GM18505 (cell line): Measurements from ENCODE around the gene GBX2.

Experiments
- ATAC-seq: cut with Tn5 transposase; IDR thresholded peaks from one replicate; pipeline ENCODE4 v1.9.1; 2021; ENCODE audit not compliant: unreplicated experiment
- POLR2A ChIP-seq: IDR thresholded peaks from 4 replicates; pipeline ENCODE4 v1.6.1; 2011; ENCODE audit warnings: borderline replicate concordance; ENCODE audit not compliant: insufficient read depth, insufficient read length; ENCODE audit errors: extremely low read depth

Gene GBX2

DNA sequence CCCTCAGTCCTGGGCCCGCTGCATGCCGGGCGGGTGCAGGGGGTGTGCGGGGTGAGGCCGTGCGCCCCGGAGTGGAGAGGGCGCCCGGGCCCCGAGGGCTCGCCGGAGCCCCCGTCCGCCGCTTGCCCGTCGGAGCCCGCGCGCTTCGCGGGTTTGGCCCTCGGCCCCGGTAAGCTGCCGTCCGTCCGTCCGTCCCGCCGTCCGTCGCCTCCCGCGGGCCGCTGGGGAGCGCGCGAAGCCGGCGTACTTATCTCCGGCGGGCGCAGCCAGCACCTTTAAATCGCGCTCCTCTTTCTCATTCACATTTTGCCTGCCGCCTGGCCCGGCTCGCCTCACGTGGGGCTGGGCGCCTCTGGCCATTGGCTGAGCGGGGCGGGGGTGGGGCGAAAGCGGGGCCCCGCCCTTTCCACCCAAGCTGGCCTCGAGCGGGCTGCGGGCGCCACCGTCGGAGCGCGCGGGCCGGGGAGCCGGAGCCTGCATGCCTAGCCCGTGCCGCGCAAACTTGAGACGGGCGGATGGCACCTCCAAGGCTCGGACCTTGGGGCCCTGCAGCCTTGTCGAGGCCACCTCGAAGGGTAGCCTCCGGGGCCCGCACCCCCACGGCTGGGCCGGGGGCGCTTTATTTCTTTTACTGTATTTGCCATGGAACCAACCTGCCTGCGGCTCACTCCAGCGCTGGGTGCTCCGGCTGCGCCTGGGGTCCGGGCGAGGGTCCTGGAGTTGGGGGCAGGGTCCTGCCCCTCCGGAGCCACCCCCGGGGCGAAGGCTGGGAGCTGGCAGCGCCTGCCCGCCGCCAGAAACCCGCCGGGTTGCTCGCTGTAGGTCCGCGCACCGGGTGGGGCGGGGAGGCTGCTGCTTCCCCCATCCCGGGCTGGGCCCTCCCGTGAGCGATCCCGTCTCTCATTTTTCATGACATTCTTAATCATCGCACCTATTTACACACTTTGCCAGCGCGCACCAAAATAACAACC is at the start of gene GBX2:
GBX2 (minus strand) TSS at position 277 of the 971 bp plus-strand sequence. CDS start 415 bp downstream, outside the sequence.
- ATAC-seq = no peak
- no peak for TF ChIP-seq POLR2A

DNA sequence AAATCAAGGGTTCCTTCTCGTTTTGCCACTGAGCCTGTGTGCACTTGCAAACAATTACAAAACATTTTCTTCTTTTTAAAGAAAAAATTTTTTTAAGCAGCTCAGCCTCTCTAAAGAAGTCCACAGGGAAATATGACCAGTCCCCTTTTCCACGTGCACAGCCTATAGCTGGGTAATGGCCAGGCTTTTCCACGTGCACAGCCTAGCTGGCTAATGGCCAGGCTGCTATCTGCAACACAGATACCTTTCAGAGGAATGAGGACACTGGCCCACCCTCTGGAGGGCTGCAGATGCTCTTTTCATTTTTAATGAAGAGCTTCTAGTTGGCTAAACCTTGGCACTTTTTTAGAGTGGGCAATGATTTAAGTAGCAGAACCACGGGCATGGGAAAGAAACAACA is 49.7 kb upstream of the GBX2 start:
- no peak for TF ChIP-seq POLR2A
- no peak for ATAC-seq

DNA sequence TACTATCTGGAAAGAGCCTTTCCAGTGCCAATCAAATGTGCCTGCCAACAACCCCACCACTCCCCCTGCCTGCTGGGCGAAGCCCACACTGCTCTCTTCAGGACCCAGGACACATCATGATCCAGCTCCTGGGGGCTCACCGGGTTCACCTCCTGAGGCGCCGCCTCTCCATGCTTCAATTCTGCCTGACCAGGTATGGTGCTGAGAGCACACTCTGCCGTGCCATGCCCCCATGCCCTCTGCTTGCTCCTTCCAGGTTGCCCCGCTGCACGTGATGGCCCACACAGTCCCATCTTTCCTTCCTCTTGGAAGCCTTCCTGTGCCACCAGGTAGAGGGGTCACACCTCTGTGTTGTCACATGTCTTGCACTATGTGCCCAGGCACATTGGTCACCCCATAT is 48.5 kb upstream of the GBX2 start:
- no peak for TF ChIP-seq POLR2A
- ATAC-seq = no peak

DNA sequence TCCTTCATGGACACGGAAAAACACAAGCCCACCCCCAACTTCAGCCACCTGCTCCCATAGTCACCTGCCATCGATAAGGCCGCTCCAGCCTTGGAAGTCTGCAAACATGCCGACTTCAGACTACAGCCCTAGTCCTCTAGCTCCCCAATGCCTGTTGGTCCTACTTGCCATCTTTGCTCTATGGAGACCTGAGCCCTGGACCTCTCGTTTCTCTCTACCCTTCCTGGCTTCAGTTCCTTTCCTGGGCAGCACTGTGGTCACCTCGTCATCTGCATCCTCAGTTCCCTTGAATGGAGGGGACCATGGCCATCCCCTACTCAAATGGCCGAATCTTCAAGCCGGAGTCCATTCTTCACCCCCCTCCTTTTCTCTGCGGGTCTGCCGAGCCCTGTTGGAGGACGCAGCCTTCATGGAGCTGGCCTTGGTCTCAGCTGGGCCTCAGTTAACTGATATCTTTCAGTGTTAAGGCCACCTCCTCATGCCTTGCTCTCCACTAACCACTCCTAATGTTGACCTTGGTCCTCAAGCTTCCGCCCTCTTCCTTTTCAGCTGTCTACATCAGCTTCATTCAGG is 47.7 kb upstream of the GBX2 start:
- ATAC-seq = no peak
- no peak for TF ChIP-seq POLR2A

DNA sequence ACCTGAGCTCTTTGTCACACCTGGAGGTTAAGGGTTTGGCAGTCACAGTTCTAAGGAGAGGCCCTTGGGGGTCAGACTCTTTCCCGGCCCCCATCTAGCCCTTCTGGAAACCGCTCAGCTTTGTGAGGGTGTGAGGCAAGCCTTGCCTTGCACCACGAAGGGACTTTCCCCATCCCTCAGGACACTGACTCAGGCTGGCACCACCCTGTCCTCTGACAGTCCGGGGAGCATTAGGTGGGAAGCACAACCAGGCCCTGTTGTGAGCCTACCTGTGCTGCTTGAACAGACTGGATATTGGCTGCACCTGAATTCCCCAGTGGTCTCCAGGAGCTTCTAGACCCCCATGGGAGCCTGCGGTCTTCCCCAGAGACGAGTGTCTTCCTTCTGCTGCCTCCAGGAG is 47.0 kb upstream of the GBX2 start:
- no peak for ATAC-seq

DNA sequence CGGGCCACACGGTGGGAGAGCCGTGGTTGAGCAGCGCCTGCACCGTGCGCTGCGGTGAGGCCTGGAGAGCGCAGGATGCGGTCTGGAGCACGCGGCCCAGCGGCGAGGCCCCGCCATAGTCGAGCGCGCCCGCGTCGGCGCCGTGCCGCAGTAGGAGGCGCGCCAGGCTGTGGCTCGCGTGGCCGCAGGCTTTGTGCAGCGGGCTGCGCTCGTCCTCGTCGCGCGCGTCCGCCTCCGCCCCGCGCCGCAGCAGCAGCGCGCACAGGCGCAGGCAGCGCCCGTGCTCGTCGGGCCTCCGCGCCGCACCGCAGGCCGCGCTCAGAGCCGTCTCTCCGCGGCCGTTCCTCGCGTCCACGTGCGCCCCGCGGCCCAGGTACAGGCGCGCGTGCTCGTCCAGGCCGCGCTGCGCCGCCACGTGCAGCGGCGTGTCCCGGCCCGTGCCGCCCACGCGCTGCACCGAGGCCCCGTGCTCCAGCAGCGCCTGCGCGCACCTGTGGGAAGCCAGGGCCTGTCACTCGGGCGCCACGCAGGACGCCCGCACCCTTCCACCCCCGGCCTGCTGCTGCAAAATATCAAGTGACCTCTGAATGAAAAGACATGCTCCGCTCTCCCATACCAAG is 46.3 kb upstream of the GBX2 start:
- TF ChIP-seq POLR2A = no peak
- ATAC-seq = no peak

More for the DNA sequence above, 47.0 kb upstream of the GBX2 start:
- TF ChIP-seq POLR2A = no peak

DNA sequence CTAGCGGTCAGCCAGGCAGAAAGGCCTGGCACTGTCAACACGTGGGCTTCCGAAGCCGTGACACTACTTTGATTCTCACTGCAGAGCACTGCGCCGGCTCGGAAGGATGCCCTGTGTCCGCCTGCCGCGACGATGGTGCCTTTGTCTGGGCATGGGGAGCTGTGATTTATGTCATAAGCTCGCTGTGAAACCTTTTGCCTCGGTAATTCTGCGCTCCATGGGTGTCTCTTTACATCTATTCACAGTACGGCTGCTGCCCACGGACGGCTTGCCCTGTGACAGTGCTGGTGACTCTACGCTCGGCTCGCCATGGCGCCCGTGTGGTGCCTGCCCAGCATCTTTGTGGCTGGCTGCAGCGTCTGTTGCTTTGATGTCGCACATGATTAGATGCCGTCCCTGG is 43.1 kb upstream of the GBX2 start:
- no peak for TF ChIP-seq POLR2A
- ATAC-seq = no peak

DNA sequence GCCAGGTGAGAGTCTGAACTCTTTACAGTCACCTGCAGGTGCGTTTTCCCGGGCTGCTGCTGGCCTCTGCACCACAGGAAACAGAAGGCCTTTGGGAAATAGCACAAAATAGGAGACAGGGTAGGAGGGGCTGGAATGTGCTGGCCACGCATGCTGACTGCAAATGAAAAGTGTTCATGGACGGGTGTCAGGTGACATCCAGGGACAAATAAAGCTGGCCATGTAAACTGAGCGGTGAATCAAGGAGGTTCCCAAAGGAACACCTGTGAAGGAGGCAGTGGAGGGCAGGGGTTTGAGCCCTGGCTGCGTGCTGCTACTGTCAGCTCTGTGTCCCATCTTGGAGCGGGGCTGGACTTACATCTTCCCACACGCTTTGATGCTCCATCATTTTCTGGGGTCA is 42.4 kb upstream of the GBX2 start:
- no peak for TF ChIP-seq POLR2A
- ATAC-seq = no peak

DNA sequence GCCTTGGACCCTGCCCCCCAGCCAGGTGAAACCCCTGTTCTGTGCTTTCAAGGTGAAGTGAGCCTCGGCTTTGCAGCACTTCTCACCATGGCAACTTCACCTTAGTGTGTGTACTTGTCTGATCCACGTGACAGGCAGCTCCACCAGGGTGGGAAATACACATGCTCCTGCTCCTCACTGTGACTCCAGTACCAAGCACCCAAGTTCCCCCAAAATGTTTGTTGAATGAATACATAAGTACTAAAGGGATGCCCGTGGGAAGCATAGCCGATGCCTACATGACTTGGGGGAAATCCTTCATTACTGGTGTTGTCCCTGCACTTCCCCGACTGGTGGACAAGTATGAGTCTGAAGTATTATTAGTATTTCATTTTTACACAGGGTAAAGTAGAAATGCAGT is 41.8 kb upstream of the GBX2 start:
- ATAC-seq = no peak
- no peak for TF ChIP-seq POLR2A

DNA sequence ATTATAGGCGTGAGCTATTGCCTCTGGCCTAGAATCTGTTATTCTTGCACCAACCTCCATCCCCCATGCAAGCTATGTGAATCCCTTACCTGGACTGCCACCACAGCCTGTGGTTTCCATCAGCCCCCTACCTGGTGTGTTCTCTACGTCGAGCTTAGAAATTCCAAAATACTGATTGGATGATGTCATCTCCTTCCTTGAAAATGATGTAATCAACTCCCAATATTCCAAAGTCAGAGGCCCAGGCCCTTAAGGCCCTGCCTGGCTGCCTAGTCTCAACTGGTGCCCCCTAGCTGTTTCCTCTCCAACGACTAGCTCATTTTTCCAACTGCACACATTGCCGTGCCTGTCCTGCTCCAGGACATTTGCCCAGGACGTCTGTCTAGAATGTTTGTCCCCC is 41.3 kb upstream of the GBX2 start:
- no peak for ATAC-seq

DNA sequence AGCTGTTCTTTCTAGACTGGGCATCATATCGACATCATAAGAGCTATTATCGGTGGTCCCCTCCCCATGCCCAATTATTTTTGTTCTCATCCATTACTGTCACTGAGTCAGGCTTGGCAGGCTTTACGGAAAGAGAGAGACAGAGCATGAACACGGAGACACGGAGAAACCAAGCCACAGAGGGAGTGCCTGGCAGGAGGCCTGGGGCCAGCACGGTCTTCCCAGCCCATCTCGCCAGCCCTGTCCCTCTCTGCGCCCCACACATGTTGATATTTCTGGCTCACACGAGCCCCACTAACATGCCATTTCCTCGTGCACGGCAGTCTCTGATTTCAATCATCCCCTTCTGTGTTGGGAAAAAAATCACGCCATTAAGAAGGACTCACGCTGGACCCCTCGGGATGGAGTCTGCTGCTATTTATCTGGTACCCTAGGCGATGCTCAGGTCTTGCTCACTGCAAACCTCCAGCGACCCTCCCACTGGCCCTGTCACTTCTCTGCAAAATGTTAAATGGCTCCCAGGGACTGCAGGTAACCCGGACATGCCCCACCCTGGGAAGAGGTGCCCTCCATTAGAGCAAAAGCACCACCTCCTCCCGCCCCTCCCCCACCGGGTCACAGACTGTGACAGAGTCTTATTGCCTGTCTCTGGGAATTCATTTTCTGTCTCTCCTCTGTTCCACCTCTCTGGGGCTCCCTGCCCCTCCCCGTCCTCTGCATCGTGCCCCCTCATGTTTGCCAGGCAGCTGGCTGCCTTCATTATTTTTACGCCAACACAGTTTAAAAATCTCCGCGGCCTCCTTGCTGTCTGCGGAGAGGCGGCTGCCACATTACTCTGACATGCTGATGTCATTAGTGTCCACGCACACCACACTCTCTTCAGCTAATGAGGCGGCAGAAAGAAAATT is 40.1 kb upstream of the GBX2 start:
- no peak for ATAC-seq
- TF ChIP-seq POLR2A = no peak

More for the DNA sequence above, 41.3 kb upstream of the GBX2 start:
- no peak for TF ChIP-seq POLR2A

DNA sequence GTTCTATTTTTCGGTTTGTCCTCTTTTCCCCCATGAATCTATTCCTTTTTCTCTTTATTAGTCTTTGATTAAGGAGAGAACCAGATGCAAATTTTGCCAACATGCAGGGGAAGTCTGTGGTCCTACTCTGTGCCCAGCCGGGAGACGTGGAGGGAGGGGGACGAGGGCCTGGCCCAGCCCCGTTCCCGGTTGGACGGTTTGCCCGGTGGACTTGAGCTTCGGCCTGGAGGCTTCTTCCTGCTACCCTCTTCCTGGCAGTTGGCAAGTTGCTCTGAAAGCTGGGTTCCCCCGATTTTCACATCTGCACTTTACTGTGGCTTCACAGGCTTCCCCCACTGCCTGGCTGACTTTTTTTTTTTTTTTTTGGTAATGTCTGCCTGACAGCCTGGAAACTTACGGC is 39.3 kb upstream of the GBX2 start:
- no peak for ATAC-seq
- no peak for TF ChIP-seq POLR2A
